KBM-7 (cell line): Measurements from ENCODE around the gene CCL27.
"Not testable (repeated sequence)": the region's sequence is repeated elsewhere in the genome, so short reads cannot be mapped to it uniquely, and the experiment has no call there.

ENCODE experiments used
- DNase-seq: peaks from one replicate; pipeline ENCODE4 v3.0.0-alpha.2; 2015
- in situ Hi-C: fragments of 300-500 bp; cut with MboI; formaldehyde crosslinking; loops from 2 replicates; pipeline ENCODE4 v1.14.3; 2020; ENCODE audit warnings: low sequenced_read_pairs, low pct_unique_long_range_greater_than_20kb, mixed read lengths

CCL27 gene

GRCh38 chr9:34653151-34654072, 9.0 kb downstream of the CCL27 start:
- in situ Hi-C loops = no loop called here
- no peak for DNase-seq

- no peak for DNase-seq
- in situ Hi-C loops = no loop called here
Observed at GRCh38 chr9:34652602-34653000, 9.9 kb downstream of the CCL27 start.

- no peak for DNase-seq
- in situ Hi-C loops = no loop called here
Observed at GRCh38 chr9:34651876-34652601, 10.4 kb downstream of the CCL27 start, which contains the start of gene IL11RA. Gene IL11RA (plus strand): TSS chr9:34652185. CDS start chr9:34655218, 3,033 bp downstream.

GRCh38 chr9:34651321-34651720, 11.1 kb downstream of the CCL27 start:
- in situ Hi-C loops = no loop called here
- DNase-seq = no peak

- in situ Hi-C loops = no loop called here
- no peak for DNase-seq
Observed at GRCh38 chr9:34650816-34651215, 11.6 kb downstream of the CCL27 start.

GRCh38 chr9:34648673-34649072, 13.8 kb downstream of the CCL27 start:
- no peak for DNase-seq
- in situ Hi-C loops = no loop called here

GRCh38 chr9:34647651-34648050, 14.8 kb downstream of the CCL27 start:
- no peak for DNase-seq
- in situ Hi-C loops = no loop called here

- in situ Hi-C loops = no loop called here
- DNase-seq = no peak
Observed at GRCh38 chr9:34647084-34647403, 15.4 kb downstream of the CCL27 start.

GRCh38 chr9:34646211-34647083, 16.0 kb downstream of the CCL27 start, which contains the start of gene GALT:
Gene GALT (plus strand): TSS chr9:34646675. CDS start chr9:34646705, 30 bp downstream.
- peak; percentile 96 for DNase-seq
- in situ Hi-C loops = no loop called here

- DNase-seq = no peak
- in situ Hi-C loops = no loop called here
Observed at GRCh38 chr9:34644766-34645314, 17.6 kb downstream of the CCL27 start.

- DNase-seq = no peak
- in situ Hi-C loops = no loop called here
Observed at GRCh38 chr9:34642679-34643078, 19.8 kb downstream of the CCL27 start.

GRCh38 chr9:34639322-34639721, 23.1 kb downstream of the CCL27 start:
- in situ Hi-C loops, DNase-seq: not testable (repeated sequence)

GRCh38 chr9:34638138-34638445, 24.4 kb downstream of the CCL27 start:
- in situ Hi-C loops = no loop called here
- no peak for DNase-seq

GRCh38 chr9:34637356-34638137, 24.9 kb downstream of the CCL27 start, which contains the start of gene SIGMAR1:
Gene SIGMAR1 (minus strand): TSS chr9:34637787. CDS start chr9:34637697, 90 bp downstream.
- DNase-seq = peak; percentile 94
- in situ Hi-C loops = no loop called here

GRCh38 chr9:34636791-34637355, 25.6 kb downstream of the CCL27 start:
- in situ Hi-C loops = no loop called here
- DNase-seq = no peak

- in situ Hi-C loops = no loop called here
- no peak for DNase-seq
Observed at GRCh38 chr9:34635556-34635955, 26.9 kb downstream of the CCL27 start.

- in situ Hi-C loops = no loop called here
- DNase-seq = no peak
Observed at GRCh38 chr9:34634551-34635248, 27.8 kb downstream of the CCL27 start.
